IMR-90 (cell line): ENCODE measurements around the gene DLL1. TPM values are rescaled to one million over a fixed set of nuclear protein-coding genes. Genes with fewer than 3 reads are reported as not detected.

Experiments
- ATAC-seq: fragments of 200-7000 bp; cut with Tn5 transposase; 2 replicates; pipeline ENCODE4 v1.9.1; 2020; ENCODE audit warnings: low read depth, mild to moderate bottlenecking, moderate library complexity
- BruUV-seq: library from RNA; stranded (reverse); fragments of 400-500 nt; replicated peaks from 2 replicates; lab custom pipeline; 2021; lab: Mats Ljungman, UMichigan
- CTCF ChIA-PET: fragments of 300-600 bp; formaldehyde crosslinking; extraction: SDS; loops from one replicate; lab custom pipeline; 2021; ENCODE audit warnings: antibody characterized with exemption; lab: Yijun Ruan, JAX
- POLR2A ChIA-PET: fragments of 300-600 bp; sonication (Branson Sonifier 250); formaldehyde crosslinking; loops from one replicate; lab custom pipeline; 2022; ENCODE audit warnings: antibody characterized with exemption; ENCODE audit not compliant: unreplicated experiment; lab: Charles Lee
- DNase-seq: peaks from one replicate; pipeline ENCODE4 v3.0.0; 2013
- H2AFZ ChIP-seq: replicated peaks from 2 replicates; pipeline ENCODE3; 2013; ENCODE audit warnings: low read length, mild to moderate bottlenecking; ENCODE audit not compliant: poor library complexity
- H2AK5ac ChIP-seq: 2 replicates; pipeline ENCODE4 v1.6.1; 2013; ENCODE audit warnings: low read depth, low read length, inconsistent platforms
- H2AK9ac ChIP-seq: replicated peaks from 2 replicates; pipeline ENCODE3; 2013; ENCODE audit warnings: mild to moderate bottlenecking, low read depth, low read length, moderate library complexity; ENCODE audit not compliant: poor library complexity
- H2BK120ac ChIP-seq: 2 replicates; pipeline ENCODE4 v1.6.1; 2013; ENCODE audit warnings: low read depth, low read length, inconsistent platforms
- H2BK15ac ChIP-seq: 3 replicates; pipeline ENCODE4 v1.6.1; 2013; ENCODE audit warnings: low read depth, low read length, inconsistent platforms
- H2BK20ac ChIP-seq: 2 replicates; pipeline ENCODE4 v1.6.1; 2013; ENCODE audit warnings: low read depth, mild to moderate bottlenecking, inconsistent platforms, low read length, moderate library complexity
- H2BK5ac ChIP-seq: 2 replicates; pipeline ENCODE4 v1.6.1; 2013; ENCODE audit warnings: mild to moderate bottlenecking, low read depth, low read length, inconsistent platforms; ENCODE audit not compliant: poor library complexity, severe bottlenecking
- H3K14ac ChIP-seq: replicated peaks from 2 replicates; pipeline ENCODE4 v1.6.1; 2013; ENCODE audit warnings: low read depth, low read length, inconsistent platforms
- H3K18ac ChIP-seq: 2 replicates; pipeline ENCODE4 v1.6.1; 2013; ENCODE audit warnings: low read depth, low read length, control low read depth
- H3K23ac ChIP-seq: 2 replicates; pipeline ENCODE4 v1.6.1; 2013; ENCODE audit warnings: low read depth, low read length, inconsistent platforms
- H3K27ac ChIP-seq: 2 replicates; pipeline ENCODE4 v1.5.1; 2013; ENCODE audit warnings: mild to moderate bottlenecking, control low read depth, low read length; ENCODE audit not compliant: insufficient read depth
- H3K27me3 ChIP-seq: 2 replicates; pipeline ENCODE4 v1.6.1; 2013; ENCODE audit warnings: low read length; ENCODE audit not compliant: control insufficient read depth, insufficient read depth
- H3K36me3 ChIP-seq: 2 replicates; pipeline ENCODE4 v1.6.1; 2013; ENCODE audit warnings: low read length, mixed read lengths; ENCODE audit not compliant: control insufficient read depth, insufficient read depth
- H3K4ac ChIP-seq: 2 replicates; pipeline ENCODE4 v1.6.1; 2013; ENCODE audit warnings: low read depth, low read length, inconsistent platforms
- H3K4me1 ChIP-seq: 2 replicates; pipeline ENCODE4 v1.6.1; 2013; ENCODE audit warnings: low read length, mixed read lengths; ENCODE audit not compliant: control insufficient read depth, insufficient read depth
- H3K4me2 ChIP-seq: 2 replicates; pipeline ENCODE4 v1.6.1; 2013; ENCODE audit warnings: low read depth, mild to moderate bottlenecking, control low read depth, low read length, moderate library complexity
- H3K4me3 ChIP-seq: 2 replicates; pipeline ENCODE4 v1.5.1; 2013; ENCODE audit warnings: low read depth, mild to moderate bottlenecking, control low read depth, low read length, moderate library complexity; ENCODE audit not compliant: insufficient read depth
- H3K56ac ChIP-seq: 2 replicates; pipeline ENCODE4 v1.6.1; 2013; ENCODE audit warnings: low read length, inconsistent platforms; ENCODE audit not compliant: insufficient read depth; ENCODE audit errors: extremely low read depth
- H3K79me1 ChIP-seq, 2 experiments: 2 replicates each; pipeline ENCODE4 v1.6.1; 2013; ENCODE audit warnings: low read length in 2 of 2, inconsistent platforms in 1 of 2, low read depth in 1 of 2
- H3K9ac ChIP-seq: 2 replicates; pipeline ENCODE4 v1.6.1; 2013; ENCODE audit warnings: low read depth, low read length, control low read depth
- H3K9me1 ChIP-seq: 2 replicates; pipeline ENCODE4 v1.6.1; 2013; ENCODE audit warnings: low read length, inconsistent platforms; ENCODE audit not compliant: insufficient read depth
- H3K9me3 ChIP-seq: 2 replicates; pipeline ENCODE4 v1.6.1; 2013; ENCODE audit warnings: low read length; ENCODE audit not compliant: control insufficient read depth, insufficient read depth
- H4K20me1 ChIP-seq: 2 replicates; pipeline ENCODE4 v1.6.1; 2013; ENCODE audit warnings: low read length, inconsistent platforms; ENCODE audit not compliant: insufficient read depth
- H4K5ac ChIP-seq: 2 replicates; pipeline ENCODE4 v1.6.1; 2013; ENCODE audit warnings: mild to moderate bottlenecking, low read depth, low read length, control low read depth
- H4K8ac ChIP-seq, 2 experiments: 2 replicates each; pipeline ENCODE4 v1.6.1; 2013; ENCODE audit warnings: low read depth in 2 of 2, low read length in 2 of 2, control low read depth in 1 of 2, inconsistent platforms in 1 of 2
- H4K91ac ChIP-seq: 2 replicates; pipeline ENCODE4 v1.6.1; 2013; ENCODE audit warnings: low read depth, low read length, inconsistent platforms; ENCODE audit not compliant: insufficient read depth
- BHLHE40 ChIP-seq: fragments of 150-350 bp; IDR thresholded peaks from 2 replicates; pipeline ENCODE4 v1.6.1; 2016; ENCODE audit warnings: mild to moderate bottlenecking, low read depth, low read length
- CEBPB ChIP-seq: IDR thresholded peaks from 2 replicates; pipeline ENCODE4 v1.6.1; 2012; ENCODE audit warnings: low read depth, low read length, improper control_type of control experiment
- CHD1 ChIP-seq: IDR thresholded peaks from 2 replicates; pipeline ENCODE4 v1.6.1; 2012; ENCODE audit warnings: low read depth, low read length, improper control_type of control experiment
- FOS ChIP-seq: fragments of 150-350 bp; IDR thresholded peaks from 2 replicates; pipeline ENCODE4 v1.6.1; 2016; ENCODE audit warnings: low read depth, low read length
- MAFK ChIP-seq: IDR thresholded peaks from 2 replicates; pipeline ENCODE4 v1.6.1; 2012; ENCODE audit warnings: low read depth, low read length, improper control_type of control experiment
- MAZ ChIP-seq: IDR thresholded peaks from 2 replicates; pipeline ENCODE4 v1.6.1; 2012; ENCODE audit warnings: low read depth, mild to moderate bottlenecking, low read length, improper control_type of control experiment, moderate library complexity, borderline replicate concordance
- NFE2L2 ChIP-seq: fragments of 150-350 bp; IDR thresholded peaks from 2 replicates; pipeline ENCODE4 v1.6.1; 2016; ENCODE audit warnings: low read depth, mild to moderate bottlenecking, low read length
- POLR2A ChIP-seq: IDR thresholded peaks from 2 replicates; pipeline ENCODE4 v1.6.1; 2012; ENCODE audit warnings: mild to moderate bottlenecking, low read depth, low read length
- RAD21 ChIP-seq: IDR thresholded peaks from 2 replicates; pipeline ENCODE4 v1.6.1; 2012; ENCODE audit warnings: low read length, improper control_type of control experiment
- RCOR1 ChIP-seq: IDR thresholded peaks from 2 replicates; pipeline ENCODE4 v1.6.1; 2012; ENCODE audit warnings: mild to moderate bottlenecking, low read length, improper control_type of control experiment; ENCODE audit not compliant: insufficient replicate concordance
- RFX5 ChIP-seq: IDR thresholded peaks from 2 replicates; pipeline ENCODE4 v1.8.0; 2012; ENCODE audit warnings: low read depth, mild to moderate bottlenecking, low read length, moderate library complexity
- SMC3 ChIP-seq: fragments of 150-350 bp; IDR thresholded peaks from 2 replicates; pipeline ENCODE4 v1.6.1; 2016; ENCODE audit warnings: low read depth, mild to moderate bottlenecking, antibody characterized with exemption, low read length, moderate library complexity
- WGBS, 2 experiments: methylation state at CpG; one replicate each; pipeline versions ENCODE4 v1.1.5 to v1.1.7; 2013; ENCODE audit warnings: missing lambda C conversion rate in 2 of 2; ENCODE audit not compliant: insufficient read length in 1 of 2; ENCODE audit errors: extremely low coverage in 2 of 2; 5-methylcytosine and 5-hydroxymethylcytosine counted together
- dilution Hi-C: fragments of 300-500 bp; cut with HindIII; formaldehyde crosslinking; loops from one replicate; pipeline ENCODE4 v1.14.3; 2018; ENCODE audit warnings: low sequenced_read_pairs; ENCODE audit not compliant: unreplicated experiment
- in situ Hi-C: fragments of 300-500 bp; cut with MboI; formaldehyde crosslinking; loops from 3 replicates; pipeline ENCODE4 v1.14.3; 2019; ENCODE audit warnings: low sequenced_read_pairs, inconsistent platforms, mixed read lengths
- intact Hi-C: fragments of 100-400 bp; cut with micrococcal nuclease; formaldehyde crosslinking; loops from 2 replicates; pipeline ENCODE4 v1.10.0; 2022
- polyA plus RNA-seq, 3 experiments: library from polyadenylated mRNA; depleted of rRNA; stranded (reverse); fragments of >200 nt; gene quantifications; 2 replicates each; pipeline ENCODE4 v1.2.3, GENCODE V29; 2012; ENCODE audit warnings: low replicate concordance in 1 of 3
- total RNA-seq: library from RNA; depleted of rRNA; stranded (reverse); fragments of >200 nt; gene quantifications from 2 replicates; pipeline ENCODE4 v1.2.3, GENCODE V29; 2012
- TF ChIP-seq, protein P1 (sequence below): fragments of 150-350 bp; IDR thresholded peaks from 2 replicates; pipeline ENCODE4 v1.6.1; 2017; ENCODE audit warnings: mild to moderate bottlenecking, antibody characterized with exemption, low read length, low read depth
- TF ChIP-seq, protein P2 (sequence below): conservative IDR thresholded peaks from 2 replicates; pipeline ENCODE4 v1.5.1; 2012; ENCODE audit warnings: mild to moderate bottlenecking, low read depth, low read length, improper control_type of control experiment
- TF ChIP-seq, protein P3 (sequence below): fragments of 150-350 bp; IDR thresholded peaks from 2 replicates; pipeline ENCODE4 v1.6.1; 2016; ENCODE audit warnings: low read depth, mild to moderate bottlenecking, low read length, moderate library complexity, borderline replicate concordance

The DLL1 gene
- total and polyA plus RNA-seq, 2 of the 4 experiments (the other 2 are of a cell fraction), result under 0.01 to 0.31 TPM

DNA sequence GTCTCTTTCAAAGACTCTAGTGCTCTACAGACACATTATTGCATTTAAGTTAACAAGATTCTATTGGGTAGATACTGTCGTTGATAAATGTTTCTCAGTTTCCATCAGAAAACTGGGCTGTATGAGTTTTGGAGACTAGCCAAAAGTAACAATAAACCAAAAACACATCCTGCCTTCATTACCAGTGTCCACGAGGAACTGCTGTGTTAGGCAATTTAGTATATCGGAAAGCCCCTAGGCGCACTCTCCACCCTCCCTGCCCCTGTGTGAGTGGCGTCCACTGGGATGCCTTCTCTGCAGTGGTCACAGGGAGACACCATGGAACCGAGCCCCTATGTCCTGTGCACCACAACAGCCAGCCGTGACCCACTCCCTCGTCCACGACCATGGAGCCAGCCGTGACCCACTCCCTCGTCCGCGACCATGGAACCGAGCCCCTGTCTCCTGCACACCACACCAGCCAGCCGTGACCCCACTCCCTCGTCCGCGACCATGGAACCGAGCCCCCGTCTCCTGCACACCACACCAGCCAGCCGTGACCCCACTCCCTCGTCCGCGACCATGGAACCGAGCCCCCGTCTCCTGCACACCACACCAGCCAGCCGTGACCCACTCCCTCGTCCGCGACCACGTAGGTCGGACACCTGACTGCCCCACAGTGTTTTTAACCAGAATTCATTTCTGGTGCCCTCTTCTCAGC, 35.3 kb downstream of the DLL1 start:
- Histone ChIP-seq H2BK5ac (no peak overlapping the region), H3K56ac (no peak overlapping the region), H3K18ac (no peak overlapping the region), H2AK5ac (no peak overlapping the region), H4K20me1 (no peaks in the 10 kb centered on the region), H3K4ac (no peak overlapping the region), H2BK15ac (no peak overlapping the region), H3K27me3 (no peaks in the 10 kb centered on the region; the same call in 1 of the 2 replicates), H3K79me1 (no peaks in the 10 kb centered on the region), H2BK120ac (no peak overlapping the region), H3K14ac (no peak overlapping the region), H2AK9ac (no peak overlapping the region), H3K4me1 (no peaks in the 10 kb centered on the region), H2BK20ac (no peak overlapping the region), H4K5ac (no peak overlapping the region), H2AFZ (no peak overlapping the region), H3K4me2 (no peak overlapping the region), H3K27ac (no peak overlapping the region), H3K9me1 (no peaks in the 10 kb centered on the region), H3K23ac (no peak overlapping the region), H3K9ac (no peak overlapping the region), H4K8ac (no peak overlapping the region), H3K4me3 (no peak overlapping the region), H3K9me3 (no peaks in the 10 kb centered on the region), H3K36me3 (no peaks in the 10 kb centered on the region), H4K91ac (no peak overlapping the region)
- CTCF ChIA-PET, result no interaction called here
- BruUV-seq, result no TSS peak
- in situ Hi-C loops, result no loop called here
- DNase-seq, result no peak
- intact Hi-C loops, result no loop called here
- POLR2A ChIA-PET, result no interaction called here
- 81% methylated on average over 11 of the region's 32 CpGs; no CpG with 5 or more reads in 1 of the 2 experiments for WGBS, 2 experiments
- TF ChIP-seq, protein P1, sequence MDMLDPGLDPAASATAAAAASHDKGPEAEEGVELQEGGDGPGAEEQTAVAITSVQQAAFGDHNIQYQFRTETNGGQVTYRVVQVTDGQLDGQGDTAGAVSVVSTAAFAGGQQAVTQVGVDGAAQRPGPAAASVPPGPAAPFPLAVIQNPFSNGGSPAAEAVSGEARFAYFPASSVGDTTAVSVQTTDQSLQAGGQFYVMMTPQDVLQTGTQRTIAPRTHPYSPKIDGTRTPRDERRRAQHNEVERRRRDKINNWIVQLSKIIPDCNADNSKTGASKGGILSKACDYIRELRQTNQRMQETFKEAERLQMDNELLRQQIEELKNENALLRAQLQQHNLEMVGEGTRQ, result no peak
- no peak for TF ChIP-seq NFE2L2
- TF ChIP-seq RFX5, result no peak
- TF ChIP-seq CEBPB, result no peak
- no peak for TF ChIP-seq RAD21
- TF ChIP-seq, protein P2, sequence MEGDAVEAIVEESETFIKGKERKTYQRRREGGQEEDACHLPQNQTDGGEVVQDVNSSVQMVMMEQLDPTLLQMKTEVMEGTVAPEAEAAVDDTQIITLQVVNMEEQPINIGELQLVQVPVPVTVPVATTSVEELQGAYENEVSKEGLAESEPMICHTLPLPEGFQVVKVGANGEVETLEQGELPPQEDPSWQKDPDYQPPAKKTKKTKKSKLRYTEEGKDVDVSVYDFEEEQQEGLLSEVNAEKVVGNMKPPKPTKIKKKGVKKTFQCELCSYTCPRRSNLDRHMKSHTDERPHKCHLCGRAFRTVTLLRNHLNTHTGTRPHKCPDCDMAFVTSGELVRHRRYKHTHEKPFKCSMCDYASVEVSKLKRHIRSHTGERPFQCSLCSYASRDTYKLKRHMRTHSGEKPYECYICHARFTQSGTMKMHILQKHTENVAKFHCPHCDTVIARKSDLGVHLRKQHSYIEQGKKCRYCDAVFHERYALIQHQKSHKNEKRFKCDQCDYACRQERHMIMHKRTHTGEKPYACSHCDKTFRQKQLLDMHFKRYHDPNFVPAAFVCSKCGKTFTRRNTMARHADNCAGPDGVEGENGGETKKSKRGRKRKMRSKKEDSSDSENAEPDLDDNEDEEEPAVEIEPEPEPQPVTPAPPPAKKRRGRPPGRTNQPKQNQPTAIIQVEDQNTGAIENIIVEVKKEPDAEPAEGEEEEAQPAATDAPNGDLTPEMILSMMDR, result no peak
- TF ChIP-seq, protein P3, sequence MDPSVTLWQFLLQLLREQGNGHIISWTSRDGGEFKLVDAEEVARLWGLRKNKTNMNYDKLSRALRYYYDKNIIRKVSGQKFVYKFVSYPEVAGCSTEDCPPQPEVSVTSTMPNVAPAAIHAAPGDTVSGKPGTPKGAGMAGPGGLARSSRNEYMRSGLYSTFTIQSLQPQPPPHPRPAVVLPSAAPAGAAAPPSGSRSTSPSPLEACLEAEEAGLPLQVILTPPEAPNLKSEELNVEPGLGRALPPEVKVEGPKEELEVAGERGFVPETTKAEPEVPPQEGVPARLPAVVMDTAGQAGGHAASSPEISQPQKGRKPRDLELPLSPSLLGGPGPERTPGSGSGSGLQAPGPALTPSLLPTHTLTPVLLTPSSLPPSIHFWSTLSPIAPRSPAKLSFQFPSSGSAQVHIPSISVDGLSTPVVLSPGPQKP, result no peak
- TF ChIP-seq MAZ, result no peak
- TF ChIP-seq SMC3, result no peak
- no peak for TF ChIP-seq MAFK
- TF ChIP-seq FOS, result no peak
- TF ChIP-seq CHD1, result no peak
- no peak for TF ChIP-seq BHLHE40
- no peak for TF ChIP-seq RCOR1
- no peak for TF ChIP-seq POLR2A
- no peak for ATAC-seq
- dilution Hi-C loops, result no loop called here
